GM18499 (cell line): Measurements from ENCODE around the gene ARHGAP8.
"Not testable (repeated sequence)": the region's sequence is repeated elsewhere in the genome, so short reads cannot be mapped to it uniquely, and the experiment has no call there.

Source experiments
- ATAC-seq: cut with Tn5 transposase; IDR thresholded peaks from one replicate; pipeline ENCODE4 v1.9.1; 2021; ENCODE audit warnings: moderate number of reproducible peaks; ENCODE audit not compliant: insufficient read depth, unreplicated experiment

The ARHGAP8 gene

DNA sequence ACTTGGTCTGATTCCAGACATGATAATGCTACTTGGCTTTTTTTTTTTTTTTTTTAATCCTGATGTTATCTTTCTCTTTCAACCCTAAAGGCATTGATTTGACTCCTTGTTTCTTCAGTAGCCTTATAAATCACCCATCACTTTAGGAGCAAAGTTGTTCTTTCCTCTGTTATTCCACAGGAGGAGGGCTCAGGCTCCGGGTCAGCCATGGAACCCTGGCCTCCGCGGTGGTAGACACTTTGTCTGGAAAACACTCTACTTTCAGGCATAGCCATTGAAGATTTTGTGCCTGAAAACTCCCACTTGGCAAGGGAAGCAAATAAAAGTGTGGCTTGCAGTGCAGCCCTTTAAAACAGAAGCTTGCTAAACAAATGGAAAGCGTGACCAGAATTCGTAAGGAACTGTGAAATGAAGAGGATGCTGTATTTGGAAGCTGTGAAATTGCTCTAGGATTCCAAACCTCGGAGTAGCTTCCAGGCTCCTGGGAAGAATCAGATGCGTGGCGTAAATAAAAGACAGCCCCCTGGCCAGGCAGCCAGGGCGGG is 44.9 kb downstream of the ARHGAP8 start:
- ATAC-seq = no peak

DNA sequence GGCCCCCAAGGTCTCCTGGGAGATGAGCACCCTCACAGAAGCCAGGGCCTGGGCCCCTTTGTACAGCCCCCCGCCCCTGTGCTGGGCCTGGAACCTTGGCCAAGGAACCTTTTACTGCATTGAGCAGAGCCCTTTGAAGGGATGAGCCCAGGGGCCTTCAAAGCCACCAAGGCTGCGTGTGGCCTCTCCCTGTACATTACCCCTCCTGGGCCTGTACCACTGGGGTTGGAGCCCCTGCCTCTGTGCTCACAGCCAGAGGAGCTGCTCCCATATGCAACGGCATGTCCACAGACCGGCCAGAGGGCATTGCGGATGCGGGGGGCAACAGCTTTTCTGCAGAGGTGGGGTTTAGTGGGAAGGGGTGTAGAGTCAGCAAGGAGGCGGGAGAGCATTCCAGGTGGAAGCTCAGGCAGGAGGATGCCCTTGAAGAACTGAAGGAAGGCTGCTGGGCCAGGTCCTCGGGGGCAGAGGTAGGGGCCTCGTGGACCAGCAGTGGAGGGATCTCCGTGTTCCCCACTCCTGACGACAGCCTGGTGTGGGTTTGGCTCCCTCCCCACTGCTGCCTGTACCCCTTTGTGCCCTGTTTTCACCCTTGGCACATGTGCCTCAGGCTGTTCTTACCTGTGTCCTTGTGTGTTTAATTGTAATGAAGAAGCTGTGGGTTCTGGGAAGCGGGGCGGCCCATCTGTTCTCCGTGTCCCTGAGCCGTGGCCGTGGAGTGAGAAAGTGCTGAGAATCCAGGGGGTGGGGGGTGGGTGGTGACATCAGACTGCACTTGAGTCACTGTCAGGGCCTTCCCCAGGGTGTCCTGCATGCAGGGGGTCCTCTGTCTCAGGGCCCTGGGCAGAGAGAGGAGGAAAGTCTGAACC is 46.9 kb downstream of the ARHGAP8 start:
- ATAC-seq = no peak

DNA sequence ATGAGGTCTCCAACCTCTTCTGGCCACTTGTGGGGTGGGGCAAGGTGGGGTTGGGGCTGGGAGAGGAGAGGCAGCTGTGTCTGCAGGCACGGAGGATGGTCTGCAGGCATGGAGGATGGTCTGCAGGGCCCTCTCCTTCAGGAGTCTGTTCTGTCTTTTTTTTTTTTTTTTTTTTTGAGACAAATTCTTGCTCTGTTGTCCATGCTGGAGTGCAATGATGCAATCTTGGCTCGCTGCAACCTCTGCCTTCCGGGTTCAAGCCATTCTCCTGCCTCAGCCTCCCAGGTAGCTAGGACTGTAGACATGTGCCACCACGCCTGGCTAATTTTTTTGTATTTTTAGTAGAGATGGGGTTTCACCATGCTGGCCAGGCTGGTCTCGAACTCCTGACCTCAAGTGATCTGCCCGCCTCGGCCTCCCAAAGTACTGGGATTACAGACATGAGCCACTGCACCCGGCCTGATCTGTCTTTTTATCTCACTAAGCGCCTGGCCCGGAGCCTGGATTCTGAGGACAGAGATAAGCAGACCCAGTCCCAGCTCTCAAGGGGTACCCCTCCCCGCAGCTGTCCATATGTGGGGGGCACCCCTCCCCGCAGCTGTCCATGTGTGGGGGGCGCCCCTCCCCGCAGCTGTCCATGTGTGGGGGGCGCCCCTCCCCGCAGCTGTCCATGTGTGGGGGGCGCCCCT is 47.7 kb downstream of the ARHGAP8 start:
- ATAC-seq = not testable (repeated sequence)

DNA sequence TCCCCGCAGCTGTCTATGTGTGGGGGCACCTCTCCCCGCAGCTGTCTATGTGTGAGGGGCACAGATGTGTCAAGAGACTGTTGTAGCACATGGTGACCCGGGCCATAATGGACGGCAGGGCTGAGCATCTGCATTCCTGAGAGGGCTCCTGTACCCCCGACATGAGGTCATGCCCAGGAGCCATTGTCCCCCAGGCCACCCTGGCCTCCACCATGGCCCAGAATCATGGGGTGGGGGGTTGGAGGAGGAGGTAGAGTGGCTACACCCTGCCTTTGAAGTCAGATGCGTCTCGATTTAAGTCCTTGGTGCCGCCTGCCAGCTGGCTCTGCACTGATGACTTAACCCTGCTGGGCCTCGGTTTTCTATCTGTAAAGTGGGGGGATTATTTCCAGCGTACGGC is 49.1 kb downstream of the ARHGAP8 start:
- ATAC-seq = no peak

DNA sequence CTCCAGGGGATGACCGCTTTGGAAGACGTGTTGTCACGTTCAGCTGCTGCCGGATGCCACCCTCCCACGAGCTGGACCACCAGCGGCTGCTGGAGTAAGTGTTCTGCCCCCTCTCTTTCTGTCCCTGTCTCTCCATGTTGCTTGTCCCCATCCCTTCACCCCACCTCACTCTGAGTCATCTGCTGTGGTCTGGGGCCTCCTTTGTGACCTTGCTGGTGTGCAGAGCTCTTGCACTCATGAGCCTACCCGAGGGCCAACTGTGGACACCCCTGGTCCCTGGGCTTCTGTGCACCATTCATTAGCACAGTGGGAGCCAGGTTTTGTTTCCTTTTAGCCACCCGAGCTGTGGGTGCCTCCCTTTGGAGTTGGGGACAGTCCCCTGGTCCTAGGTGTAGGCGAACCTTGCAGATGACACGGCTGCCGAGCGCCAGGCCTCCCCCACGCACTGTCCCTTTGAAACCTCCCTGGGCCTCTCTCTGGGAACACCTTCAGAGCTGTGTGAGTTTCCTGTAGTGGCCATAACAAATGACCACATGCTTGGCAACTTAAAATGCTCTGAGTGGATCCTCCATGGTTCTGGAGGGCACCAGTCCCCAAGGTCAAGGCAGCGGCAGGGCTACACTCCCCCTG is 49.8 kb downstream of the ARHGAP8 start:
- ATAC-seq = no peak

DNA sequence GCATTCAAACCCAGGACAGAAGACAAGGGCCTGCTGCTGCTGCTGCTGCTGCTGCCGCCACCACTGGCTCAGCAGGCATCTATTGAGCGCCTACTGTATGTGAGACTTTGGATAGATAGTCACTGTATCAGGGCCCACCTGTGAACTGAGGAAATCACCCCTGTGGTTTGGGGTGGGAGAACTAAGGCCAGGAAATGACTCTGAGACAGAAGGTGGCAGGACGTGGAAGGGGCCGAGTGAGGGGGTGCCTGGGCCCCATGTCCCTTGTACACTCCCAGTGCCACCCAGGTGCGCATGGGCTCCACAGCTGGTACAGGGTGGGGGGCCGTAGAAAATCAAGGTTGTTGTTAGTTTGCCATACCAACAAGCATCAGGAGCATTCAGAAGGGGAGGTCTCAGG is 50.6 kb downstream of the ARHGAP8 start:
- ATAC-seq = no peak

DNA sequence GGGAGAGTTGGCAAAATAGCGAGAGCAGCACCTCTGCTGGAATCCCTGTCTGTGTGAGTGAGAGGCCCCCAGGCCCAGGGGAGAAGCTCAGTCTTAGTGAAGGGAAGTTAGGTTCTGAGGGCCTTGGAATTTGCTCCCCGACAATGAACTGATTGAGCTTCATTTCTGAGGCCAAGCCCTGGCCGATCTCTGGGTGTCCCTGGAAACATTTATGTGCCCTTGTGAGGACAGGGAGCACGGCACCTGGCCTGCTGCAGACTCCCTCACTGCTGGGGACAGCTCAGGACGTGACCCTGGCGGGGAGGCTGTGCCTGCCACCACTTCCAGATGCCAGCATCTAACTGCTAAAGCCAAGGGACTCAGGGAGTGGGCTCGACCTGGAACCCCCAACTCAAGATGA is 52.0 kb downstream of the ARHGAP8 start:
- no peak for ATAC-seq

DNA sequence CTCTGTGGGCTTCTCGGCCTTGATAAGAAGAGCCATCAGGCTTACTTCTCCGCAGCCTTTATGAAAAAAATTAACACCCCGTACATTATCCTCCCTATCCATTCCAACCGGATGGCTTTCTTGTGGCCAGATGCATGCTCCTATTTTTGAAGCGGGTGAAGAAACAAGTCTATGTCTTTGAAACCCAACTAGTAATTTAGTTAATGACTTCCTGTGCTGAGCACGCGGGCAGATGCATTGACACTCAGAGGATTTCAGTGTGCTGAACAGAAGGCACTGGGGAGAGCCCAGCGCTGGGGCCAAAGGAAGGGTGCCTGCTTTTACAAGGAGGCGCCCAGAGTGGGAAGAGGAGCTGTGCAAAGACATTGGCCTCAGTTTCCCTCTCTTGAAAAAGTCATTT is 53.3 kb downstream of the ARHGAP8 start:
- ATAC-seq = no peak

DNA sequence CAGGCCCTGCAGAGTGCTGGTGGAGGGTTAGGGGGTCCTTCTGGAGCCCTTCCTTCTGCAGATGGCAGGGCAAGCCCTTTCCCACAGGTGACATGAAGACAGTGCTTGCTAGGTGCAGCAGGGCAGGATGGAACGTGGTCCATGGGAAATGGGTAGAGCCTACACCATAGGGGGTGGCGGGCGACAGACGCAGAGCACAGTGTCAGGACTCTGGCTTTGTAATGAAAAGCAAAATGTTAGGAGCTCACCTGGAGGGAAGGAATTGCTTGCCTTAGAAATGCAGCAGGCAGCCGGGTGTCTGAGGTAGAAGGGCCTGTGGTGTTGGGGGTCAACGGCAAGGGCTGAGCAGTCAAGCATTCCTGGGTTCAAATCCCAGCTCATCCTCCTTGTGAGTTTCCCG is 54.9 kb downstream of the ARHGAP8 start:
- ATAC-seq = no peak

DNA sequence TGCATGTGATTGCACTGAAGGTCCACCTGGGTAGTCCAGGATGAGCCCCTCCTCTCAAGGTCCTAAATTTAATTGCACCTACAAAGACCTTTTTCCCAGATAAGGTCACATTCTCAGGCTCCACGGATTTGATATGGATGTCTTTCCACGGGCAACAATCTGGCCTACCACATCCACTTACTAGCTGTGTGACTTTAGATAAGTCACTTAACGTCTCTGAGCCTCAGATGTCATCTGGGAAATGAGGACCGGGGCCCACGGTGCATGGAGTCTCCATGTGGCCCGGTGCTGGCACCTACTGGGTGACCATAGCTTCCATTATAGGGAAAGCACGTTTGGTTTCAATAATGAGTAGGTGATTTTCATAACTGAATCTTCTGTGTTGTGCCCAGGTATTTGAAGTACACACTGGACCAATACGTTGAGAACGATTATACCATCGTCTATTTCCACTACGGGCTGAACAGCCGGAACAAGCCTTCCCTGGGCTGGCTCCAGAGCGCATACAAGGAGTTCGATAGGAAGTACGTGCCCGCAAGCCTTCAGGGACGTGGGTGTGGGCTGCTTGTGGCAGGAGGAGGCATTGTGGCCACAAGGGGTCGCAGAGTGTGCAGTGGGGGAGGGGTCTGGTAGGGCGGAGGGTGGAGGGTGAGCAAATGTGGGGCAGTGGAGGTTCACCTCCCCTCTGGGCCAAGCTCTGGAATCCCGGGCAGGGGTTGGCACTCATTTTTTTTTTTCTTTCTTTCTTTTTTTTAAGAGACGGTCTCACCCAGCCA is 55.7 kb downstream of the ARHGAP8 start:
- no peak for ATAC-seq

DNA sequence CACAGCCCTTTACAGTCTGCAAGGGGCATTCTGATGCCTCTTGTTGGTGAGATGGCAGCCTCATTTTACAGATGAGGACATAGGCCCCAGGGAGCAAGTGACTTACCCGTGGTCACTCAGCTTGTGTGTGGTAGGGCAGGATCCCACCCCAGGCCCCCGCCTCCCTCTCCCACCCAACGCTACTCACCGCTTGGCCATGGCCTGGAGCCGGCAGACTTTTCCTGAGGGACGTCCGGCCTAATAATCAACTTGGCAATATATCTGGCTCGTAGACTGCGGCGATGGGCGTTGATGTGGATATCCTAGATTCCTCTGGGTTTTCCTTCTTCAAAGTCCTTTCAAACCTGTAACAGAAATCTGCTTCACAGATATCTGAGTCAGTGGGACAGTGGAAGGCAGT is 57.1 kb downstream of the ARHGAP8 start:
- ATAC-seq = no peak

DNA sequence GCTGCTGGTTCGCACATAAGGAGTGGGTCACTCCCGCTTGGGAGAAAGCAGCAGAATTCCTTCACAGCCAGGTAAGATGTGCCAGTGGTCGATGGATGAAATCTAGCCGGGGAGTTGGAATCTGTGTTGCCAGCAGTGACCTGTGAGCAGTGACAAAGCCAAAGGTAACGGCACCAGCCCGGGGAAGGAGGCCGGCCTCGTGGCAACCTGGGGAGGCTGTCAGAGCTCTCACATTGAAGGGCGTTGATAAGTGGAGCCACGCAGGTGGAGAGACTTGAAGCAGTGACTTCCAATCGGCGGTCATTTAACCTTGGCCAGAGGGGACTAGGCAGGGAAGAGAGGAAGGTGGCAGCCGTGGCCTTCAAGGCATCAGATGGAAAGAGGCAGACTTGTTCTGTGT is 58.8 kb downstream of the ARHGAP8 start:
- ATAC-seq = no peak

DNA sequence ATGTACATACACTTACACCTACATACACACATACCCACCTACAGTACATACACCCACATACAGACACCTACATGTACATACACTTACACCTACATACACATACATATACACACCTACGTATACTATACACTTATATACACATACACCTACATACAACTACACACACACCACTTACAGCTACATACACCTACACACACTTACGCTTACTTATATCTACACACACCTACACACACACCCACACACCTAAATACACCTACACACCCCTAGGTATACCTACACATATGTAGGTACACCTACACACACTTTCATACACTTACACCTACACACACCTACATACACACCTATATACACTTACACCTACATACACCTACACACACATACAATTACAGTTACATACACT is 61.0 kb downstream of the ARHGAP8 start:
- ATAC-seq = no peak

DNA sequence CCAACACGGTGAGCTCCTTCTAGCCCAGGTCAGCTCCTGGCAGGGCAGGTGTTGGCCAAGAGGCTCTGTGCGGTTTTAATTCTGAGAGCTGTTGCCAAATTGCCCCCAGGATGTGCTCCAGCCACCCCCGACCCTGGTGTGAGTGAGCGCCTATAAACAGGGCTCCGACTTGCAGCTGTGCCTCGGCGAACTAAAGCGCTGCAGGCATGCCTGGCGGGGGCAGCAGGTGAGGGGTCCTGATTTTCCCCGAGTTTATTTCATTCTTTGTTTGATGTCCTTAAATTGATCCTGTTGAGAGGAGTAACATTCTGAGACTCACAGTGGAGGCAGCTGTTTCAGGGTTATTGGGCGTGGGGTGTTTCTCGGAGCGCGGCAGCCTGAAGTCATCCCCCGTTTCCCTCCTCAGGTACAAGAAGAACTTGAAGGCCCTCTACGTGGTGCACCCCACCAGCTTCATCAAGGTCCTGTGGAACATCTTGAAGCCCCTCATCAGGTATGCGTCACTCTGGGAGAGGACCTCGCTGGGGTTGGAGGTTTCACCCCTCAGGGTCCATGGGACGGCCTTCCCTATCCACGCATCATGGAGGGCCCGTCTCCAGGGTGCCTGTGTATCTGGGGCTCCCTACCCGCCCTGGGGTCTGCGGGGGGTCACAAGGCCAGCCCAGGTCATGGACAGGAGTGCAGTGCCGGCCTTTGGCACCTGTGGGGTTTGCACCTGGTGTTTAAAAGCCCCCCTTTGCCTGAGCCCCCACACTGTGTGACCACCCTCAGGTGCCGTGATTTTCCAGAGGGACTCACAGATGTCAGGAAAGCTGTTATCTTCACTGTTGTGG is 62.1 kb downstream of the ARHGAP8 start:
- no peak for ATAC-seq

DNA sequence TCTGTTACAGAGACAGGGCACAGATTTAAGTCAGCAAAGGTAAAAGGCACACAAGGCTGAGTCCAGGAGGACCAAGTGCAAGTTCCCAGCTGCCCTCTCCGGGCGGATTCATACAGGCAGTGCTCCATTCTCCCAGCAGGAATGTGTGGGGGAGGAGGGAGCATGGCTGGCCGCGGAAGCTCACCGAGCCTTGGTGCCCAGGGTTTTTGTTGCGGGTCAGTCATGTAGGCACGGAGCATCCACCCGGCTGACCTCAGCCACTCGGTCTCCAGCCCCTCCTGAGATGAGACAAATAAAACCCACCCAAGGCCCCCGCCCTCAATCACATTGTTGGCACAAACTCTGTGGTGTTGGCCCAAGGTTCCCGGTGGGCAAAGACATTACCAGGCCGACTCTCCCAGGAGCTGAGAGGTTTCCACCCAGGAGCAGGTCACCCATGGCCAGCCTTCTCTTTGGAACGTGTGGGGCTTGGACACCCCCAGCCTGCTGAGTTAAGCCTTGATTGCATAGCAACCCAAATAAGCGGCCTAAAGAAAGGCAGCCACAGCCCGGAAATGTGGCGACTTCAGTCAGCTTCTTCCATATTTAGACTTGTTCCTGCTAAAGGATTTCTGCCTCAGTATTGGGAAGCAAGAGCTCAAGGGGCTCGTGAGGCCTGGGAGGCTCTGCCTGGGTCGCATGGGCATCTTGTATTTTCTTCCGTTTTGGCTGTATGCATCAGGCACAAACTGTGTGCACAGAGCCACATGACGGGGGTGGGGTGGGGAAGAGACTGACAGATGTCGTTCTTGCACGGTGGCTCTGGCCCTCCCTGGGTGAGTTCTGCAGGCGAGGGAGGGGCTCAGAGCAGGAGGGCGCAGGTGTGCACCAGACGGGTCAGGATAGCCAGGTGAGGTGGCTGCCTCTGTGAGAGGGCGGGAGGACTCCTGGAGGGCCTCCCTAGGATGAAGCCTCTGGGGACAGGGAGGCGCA is 63.0 kb downstream of the ARHGAP8 start:
- ATAC-seq = no peak

DNA sequence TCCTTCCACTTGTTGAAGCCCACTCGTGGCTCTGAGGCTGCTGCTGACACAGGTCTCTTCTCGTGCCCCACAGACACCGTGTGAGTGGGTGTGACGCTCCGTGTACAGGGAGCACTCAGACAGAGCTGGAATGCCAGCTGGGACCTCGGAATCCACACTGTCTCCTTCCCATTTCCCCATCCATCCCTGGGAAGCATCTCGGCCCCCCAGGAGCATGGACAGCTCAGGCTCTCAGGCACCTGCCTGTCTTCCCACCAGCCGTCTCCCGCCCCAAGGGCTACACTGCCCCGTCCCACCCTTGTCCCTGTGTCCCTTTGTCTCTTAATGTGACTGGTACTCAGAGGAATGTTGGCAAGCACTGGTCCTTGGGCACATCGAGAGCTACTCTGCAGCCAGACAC is 63.8 kb downstream of the ARHGAP8 start:
- no peak for ATAC-seq

DNA sequence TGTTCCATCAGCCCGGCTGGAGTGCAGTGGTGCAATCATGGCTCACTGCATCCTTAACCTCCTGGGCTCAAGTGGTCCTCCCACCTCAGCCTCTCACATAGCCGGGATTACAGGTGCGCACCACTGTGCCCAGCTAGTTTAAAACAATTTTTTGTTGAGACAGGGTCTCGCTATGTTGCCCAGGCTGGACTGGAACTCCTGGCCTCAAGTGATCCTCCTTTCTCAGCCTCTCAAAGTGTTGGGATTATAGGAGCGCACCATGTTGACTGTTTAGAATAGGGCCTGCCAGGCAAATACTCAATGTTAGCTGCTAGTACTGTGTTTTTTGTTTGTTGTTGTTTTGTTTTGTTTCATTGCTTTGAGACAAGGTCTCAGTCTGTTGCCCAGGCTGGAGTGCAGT is 66.4 kb downstream of the ARHGAP8 start:
- no peak for ATAC-seq

DNA sequence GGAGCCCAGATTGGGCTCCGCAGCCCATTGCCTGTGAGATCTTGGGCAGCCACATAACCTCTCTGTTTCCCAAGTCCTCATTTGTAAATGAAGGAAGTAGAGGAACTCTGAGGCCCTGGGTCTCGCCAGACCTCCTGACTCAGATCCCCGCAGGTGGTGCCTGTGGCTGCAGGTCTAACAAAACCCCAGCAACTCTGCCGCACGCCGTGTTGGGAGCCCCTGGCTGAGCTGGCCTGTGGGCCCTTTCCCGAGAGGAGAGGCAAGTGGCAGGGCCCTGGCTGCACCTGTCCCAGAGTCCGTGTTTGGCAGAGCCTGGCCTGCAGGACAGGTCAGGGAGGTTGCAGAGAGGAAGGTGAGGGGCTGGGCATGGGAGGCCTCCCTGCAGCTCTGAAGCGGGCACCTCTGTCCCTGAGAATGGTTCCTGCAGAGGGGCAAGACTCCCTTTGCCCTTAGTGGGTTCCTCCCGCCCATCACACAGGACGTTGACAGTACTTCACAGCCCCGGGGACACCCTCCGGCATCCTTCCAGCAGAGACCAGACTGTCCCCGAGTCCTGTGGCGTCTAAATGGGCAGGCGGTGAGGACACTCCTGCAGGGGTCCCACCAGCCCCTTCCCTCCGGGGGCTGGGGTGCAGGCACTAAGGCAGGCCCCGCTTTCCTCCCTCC is 67.7 kb downstream of the ARHGAP8 start:
- no peak for ATAC-seq
